ENCODE measurements around the gene PRR35. TPM values are rescaled to one million over a fixed set of nuclear protein-coding genes. Genes with fewer than 3 reads are reported as not detected.

Gene PRR35
- total and polyA plus RNA-seq, 5 experiments from 2014 or later: not detected

- POLR2A ChIA-PET: no interaction called here
- DNase-seq (no peak), ATAC-seq (no peak)
- Mint-ChIP-seq H3K4me1 (peaks cover 5 to 19% (median 17%) of the 10 kb centered on the region in 4 donors), H3K4me3 (peak overlapping the region in 2 of 10 donors; percentile 24 to 50), H3K27me3 (no peaks in the 10 kb centered on the region), H3K27ac (peak overlapping the region in 3 of 10 donors; percentile 7 to 61 (median 52)), H3K36me3 (no peaks in the 10 kb centered on the region), H3K9me3 (no peaks in the 10 kb centered on the region)
Observed at GRCh38 chr16:523097-523741, 37.0 kb upstream of the PRR35 start.

GRCh38 chr16:524274-525040 is 35.7 kb upstream of the PRR35 start:
- POLR2A ChIA-PET: no interaction called here
- peak overlapping the region in 1 of 10 donors; percentile 51 for H3K4me3 Mint-ChIP-seq
- H3K36me3 Mint-ChIP-seq: no peaks in the 10 kb centered on the region
- no peak for DNase-seq
- no peak for ATAC-seq
- peak overlapping the region in 3 of 10 donors; percentile 21 to 93 (median 24) for H3K27ac Mint-ChIP-seq
- no peaks in the 10 kb centered on the region for H3K9me3 Mint-ChIP-seq
- no peaks in the 10 kb centered on the region for H3K27me3 Mint-ChIP-seq
- H3K4me1 Mint-ChIP-seq: peaks cover 10 to 30% (median 26%) of the 10 kb centered on the region in 4 donors

GRCh38 chr16:525123-525519 is 35.1 kb upstream of the PRR35 start:
- POLR2A ChIA-PET: no interaction called here
- Mint-ChIP-seq H3K4me1 (peaks cover 10 to 36% (median 29%) of the 10 kb centered on the region in 4 donors), H3K9me3 (no peaks in the 10 kb centered on the region), H3K36me3 (no peaks in the 10 kb centered on the region), H3K4me3 (peak overlapping the region in 8 of 10 donors; percentile 15 to 85 (median 81)), H3K27me3 (no peaks in the 10 kb centered on the region), H3K27ac (peak overlapping the region in 8 of 10 donors; percentile 69 to 93 (median 74))
- DNase-seq (no peak), ATAC-seq (no peak)

- POLR2A ChIA-PET: no interaction called here
- Mint-ChIP-seq H3K27me3 (no peaks in the 10 kb centered on the region), H3K9me3 (no peaks in the 10 kb centered on the region), H3K27ac (peak overlapping the region in 9 of 10 donors; percentile 52 to 93 (median 74)), H3K4me1 (peaks cover 12 to 38% (median 31%) of the 10 kb centered on the region in 4 donors), H3K36me3 (no peaks in the 10 kb centered on the region), H3K4me3 (peak overlapping the region; percentile 57 to 85 (median 81))
- DNase-seq (peak in 1 of 10 donors; percentile 21), ATAC-seq (no peak)
Observed at GRCh38 chr16:525520-526180, 34.5 kb upstream of the PRR35 start.

DNA sequence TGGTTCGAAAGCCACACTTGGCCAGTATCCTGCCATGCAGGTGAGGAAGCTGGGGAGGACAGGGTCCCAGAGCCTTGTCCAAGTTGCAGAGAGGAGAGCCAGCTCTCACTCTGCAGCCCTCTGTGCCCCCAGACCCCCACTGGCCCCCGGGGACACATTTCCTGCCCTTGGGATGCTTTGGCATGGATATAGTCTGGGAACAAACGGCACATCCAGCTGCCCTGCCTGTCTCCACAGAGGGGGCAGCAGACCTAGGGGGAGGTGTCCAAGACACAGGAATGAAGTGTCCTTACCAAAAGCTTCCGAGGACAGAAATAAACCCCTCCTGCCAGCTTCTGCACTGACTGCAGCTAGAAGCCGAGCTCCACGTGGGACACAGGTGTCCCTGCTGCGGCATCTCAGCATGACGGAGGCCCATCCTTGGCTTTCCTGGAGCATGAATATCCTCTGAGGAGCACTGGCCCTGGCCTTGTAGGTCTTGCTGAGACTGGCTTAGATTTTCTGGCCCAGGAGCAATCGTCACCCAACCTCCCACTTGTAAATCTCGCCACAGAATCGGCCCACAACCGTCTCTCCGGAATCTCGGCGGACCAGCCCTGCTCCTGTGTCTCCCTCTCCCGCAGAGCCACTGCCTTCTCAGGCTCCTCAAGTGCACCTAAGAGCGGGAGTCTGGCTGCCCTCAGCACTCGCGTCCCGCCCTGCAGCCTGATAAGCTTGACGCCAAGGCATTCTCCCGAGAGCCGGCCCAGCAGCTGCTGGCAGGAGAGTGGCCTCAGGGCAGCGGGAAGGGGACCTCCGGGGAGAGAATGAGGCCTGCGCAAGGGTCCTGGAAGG is 33.8 kb upstream of the PRR35 start:
- peak in 1 of 10 donors; percentile 24 for DNase-seq
- Mint-ChIP-seq H3K9me3 (no peaks in the 10 kb centered on the region), H3K27me3 (no peaks in the 10 kb centered on the region), H3K36me3 (no peaks in the 10 kb centered on the region), H3K4me1 (peaks cover 12 to 38% (median 32%) of the 10 kb centered on the region in 4 donors), H3K4me3 (peak overlapping the region; percentile 73 to 87 (median 82)), H3K27ac (peak overlapping the region in 9 of 10 donors; percentile 77 to 94 (median 91))
- ATAC-seq: peak in 1 of 2 donors; percentile 0
- POLR2A ChIA-PET: interaction anchor here (0.6 to 1.7 kb wide), 6 partner anchors 41 to 894 kb away, joined by 3 to 8 read pairs (median 4); partner anchors contain the start of genes DECR2, METTL26, NHLRC4 and PGAP6

- no peaks in the 10 kb centered on the region for H3K27me3 Mint-ChIP-seq
- H3K36me3 Mint-ChIP-seq: no peaks in the 10 kb centered on the region
- peaks cover 12 to 39% (median 32%) of the 10 kb centered on the region in 4 donors for H3K4me1 Mint-ChIP-seq
- H3K27ac Mint-ChIP-seq: peak within 1 kb of the TSS; percentile 78 to 94 (median 90)
- POLR2A ChIA-PET: interaction anchor here (0.5 to 1.7 kb wide), 7 partner anchors 40 to 894 kb away, joined by 3 to 8 read pairs (median 4); partner anchors contain the start of genes DECR2, METTL26, NHLRC4 and PGAP6
- no peaks in the 10 kb centered on the region for H3K9me3 Mint-ChIP-seq
- ATAC-seq: peak; percentile 82 to 88
- DNase-seq: peak; percentile 74 to 97 (median 86)
- H3K4me3 Mint-ChIP-seq: peak within 1 kb of the TSS; percentile 81 to 93 (median 88)
Observed at GRCh38 chr16:527015-527903, 32.9 kb upstream of the PRR35 start, which contains the start of gene CAPN15. TSS of gene CAPN15 (plus strand) at chr16:527712. CDS start at chr16:546839, 19,127 bp downstream.

- DNase-seq: peak in 5 of 10 donors; percentile 18 to 35 (median 26)
- Mint-ChIP-seq H3K27ac (peak overlapping the region; percentile 78 to 93 (median 89)), H3K4me3 (peak overlapping the region; percentile 81 to 93 (median 88)), H3K9me3 (no peaks in the 10 kb centered on the region), H3K27me3 (no peaks in the 10 kb centered on the region), H3K4me1 (peaks cover 12 to 39% (median 32%) of the 10 kb centered on the region in 4 donors), H3K36me3 (no peaks in the 10 kb centered on the region)
- ATAC-seq: peak; percentile 3 to 9
- POLR2A ChIA-PET: interaction anchor here (1.0 to 1.7 kb wide), 4 partner anchors 38 to 146 kb away, joined by 3 to 8 read pairs (median 4); partner anchors contain the start of genes DECR2, NHLRC4 and PGAP6
Observed at GRCh38 chr16:528111-529011, 31.8 kb upstream of the PRR35 start.

DNA sequence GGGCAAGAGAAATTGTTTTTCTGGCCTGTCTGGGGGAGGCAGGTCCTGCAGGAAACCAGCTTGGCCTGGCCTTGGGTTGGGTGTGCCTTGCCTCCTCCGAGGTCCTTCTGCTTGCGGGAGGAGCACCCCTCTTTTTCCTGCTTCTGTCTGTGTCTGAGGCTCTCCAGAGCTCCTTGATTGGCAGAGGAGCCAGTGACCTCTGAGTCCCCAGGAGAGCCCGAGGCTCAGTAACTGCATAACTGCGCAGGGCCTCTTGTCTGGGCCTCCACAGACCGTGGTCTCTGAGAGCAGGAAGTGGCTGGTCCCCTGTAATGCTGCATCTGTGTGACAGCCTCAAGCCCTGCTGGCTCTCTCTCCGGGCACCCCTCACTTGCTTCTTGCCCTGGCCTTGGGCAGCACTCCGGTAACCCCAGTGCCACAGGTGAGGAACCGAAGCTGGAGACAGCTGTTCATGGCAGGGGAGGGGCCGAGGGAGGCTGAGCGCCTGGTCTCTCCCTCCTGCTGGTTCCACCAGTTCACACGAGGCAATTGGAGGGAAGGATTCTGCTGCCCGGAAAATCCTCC is 31.1 kb upstream of the PRR35 start:
- POLR2A ChIA-PET: interaction anchor here (1.0 kb wide), 1 partner anchor 37 kb away, joined by 3 read pairs; the partner anchor contains the start of gene NHLRC4
- no peak for ATAC-seq

GRCh38 chr16:530111-530817 is 29.9 kb upstream of the PRR35 start:
- Mint-ChIP-seq H3K4me1 (peaks cover 16 to 37% (median 31%) of the 10 kb centered on the region in 4 donors), H3K4me3 (peak overlapping the region; percentile 33 to 92 (median 66)), H3K9me3 (no peaks in the 10 kb centered on the region), H3K27ac (peak overlapping the region in 6 of 10 donors; percentile 62 to 69 (median 62)), H3K27me3 (no peaks in the 10 kb centered on the region), H3K36me3 (no peaks in the 10 kb centered on the region)
- ATAC-seq: no peak
- no peak for DNase-seq
- POLR2A ChIA-PET: no interaction called here

More for the DNA sequence above, 31.1 kb upstream of the PRR35 start:
- H3K36me3 Mint-ChIP-seq: no peaks in the 10 kb centered on the region
- H3K27me3 Mint-ChIP-seq: no peaks in the 10 kb centered on the region
- peak overlapping the region; percentile 78 to 93 (median 89) for H3K27ac Mint-ChIP-seq
- H3K4me3 Mint-ChIP-seq: peak overlapping the region; percentile 81 to 93 (median 88)
- DNase-seq: peak in 2 of 10 donors; percentile 16 to 19
- peaks cover 12 to 39% (median 31%) of the 10 kb centered on the region in 4 donors for H3K4me1 Mint-ChIP-seq
- H3K9me3 Mint-ChIP-seq: no peaks in the 10 kb centered on the region
